ENCODE measurements around the gene COL19A1.

DNA sequence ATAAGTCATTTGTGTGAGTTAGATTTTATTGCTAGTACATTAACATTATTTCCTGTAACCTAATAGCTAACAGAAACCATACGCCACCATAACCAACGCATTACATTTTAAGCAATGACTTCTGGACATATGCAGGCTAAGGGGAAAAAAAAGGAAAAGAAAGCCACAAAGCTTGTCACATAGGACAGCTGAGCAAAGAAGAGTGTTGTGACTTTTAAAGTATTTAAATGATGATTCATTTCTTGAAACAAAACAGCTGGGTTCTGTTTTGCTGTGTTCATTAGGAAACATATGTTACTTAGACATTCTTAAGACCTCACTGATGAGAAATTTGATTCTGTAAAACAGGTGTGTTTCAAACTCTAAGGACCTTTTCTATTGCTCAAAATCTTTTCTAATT lies 265.2 kb downstream of the COL19A1 start:
- TF ChIP-seq CTCF (IDR thresholded peaks at IDR 0.05) (no peak), POLR2A (IDR thresholded peaks at IDR 0.05) (no peak), POLR2AphosphoS5 (IDR thresholded peaks at IDR 0.05) (no peak)

All from prostate gland (tissue), 2 donors.